Measurements from ENCODE around the gene GNB1L.
A peak's percentile ranks its signal among the peaks of the same experiment; 100 is the strongest.

The GNB1L gene

DNA sequence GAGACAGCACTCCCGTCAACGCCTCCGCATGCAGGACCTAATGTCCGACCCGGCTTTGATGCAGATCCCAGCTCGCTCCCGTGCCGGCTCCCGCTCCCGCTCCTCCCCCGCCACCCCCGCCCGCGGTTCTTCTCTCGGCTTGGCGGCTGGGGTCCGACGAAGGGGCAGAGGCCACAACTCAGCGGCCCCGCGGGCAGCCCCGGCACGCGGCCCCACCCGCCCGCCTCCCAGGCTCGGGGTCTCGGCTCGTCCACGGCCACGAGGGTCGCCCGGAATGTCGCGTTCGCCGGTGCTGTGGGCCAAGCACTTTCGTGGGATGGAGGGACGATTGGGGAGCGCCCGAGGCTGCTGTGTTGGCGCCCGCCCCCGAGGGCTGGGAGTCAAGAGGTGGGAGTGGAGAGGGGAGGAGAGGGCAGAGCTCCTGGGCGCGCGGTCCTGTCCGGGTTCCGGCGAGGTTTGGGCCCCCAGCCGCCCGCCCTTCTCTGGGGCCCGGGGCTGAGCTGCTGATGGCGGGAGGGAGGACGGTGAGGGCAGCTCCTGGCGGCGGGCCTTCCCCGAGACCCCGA, 99.4 kb downstream of the GNB1L start:
- FAIRE-seq (no peak), DNase-seq (ENCODE audit: insufficient read length, low spot score) (no peak)

DNA sequence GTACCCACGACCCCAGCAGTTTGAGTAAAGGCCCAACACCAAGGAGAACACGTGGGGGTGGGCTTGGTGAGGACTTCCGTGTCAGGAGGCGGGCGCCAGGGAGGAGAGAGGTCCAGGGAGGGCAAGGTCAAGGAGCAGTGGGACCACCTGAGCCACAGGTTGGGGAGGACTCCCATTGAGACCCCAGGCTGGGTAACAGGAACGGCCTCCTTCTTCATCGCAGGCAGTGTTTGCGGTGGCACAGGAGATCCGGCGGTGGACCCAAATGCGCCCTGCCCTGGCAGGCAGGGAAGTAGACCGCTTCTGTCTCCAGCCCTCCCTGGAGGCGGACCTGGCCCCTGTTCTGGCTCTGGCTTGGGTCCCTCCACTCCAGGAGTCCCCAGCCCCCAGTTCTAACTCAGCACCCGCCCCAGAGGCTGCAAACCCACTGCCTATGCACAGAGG, 100.0 kb downstream of the GNB1L start:
- FAIRE-seq (no peak), DNase-seq (ENCODE audit: insufficient read length, low spot score) (no peak)

DNA sequence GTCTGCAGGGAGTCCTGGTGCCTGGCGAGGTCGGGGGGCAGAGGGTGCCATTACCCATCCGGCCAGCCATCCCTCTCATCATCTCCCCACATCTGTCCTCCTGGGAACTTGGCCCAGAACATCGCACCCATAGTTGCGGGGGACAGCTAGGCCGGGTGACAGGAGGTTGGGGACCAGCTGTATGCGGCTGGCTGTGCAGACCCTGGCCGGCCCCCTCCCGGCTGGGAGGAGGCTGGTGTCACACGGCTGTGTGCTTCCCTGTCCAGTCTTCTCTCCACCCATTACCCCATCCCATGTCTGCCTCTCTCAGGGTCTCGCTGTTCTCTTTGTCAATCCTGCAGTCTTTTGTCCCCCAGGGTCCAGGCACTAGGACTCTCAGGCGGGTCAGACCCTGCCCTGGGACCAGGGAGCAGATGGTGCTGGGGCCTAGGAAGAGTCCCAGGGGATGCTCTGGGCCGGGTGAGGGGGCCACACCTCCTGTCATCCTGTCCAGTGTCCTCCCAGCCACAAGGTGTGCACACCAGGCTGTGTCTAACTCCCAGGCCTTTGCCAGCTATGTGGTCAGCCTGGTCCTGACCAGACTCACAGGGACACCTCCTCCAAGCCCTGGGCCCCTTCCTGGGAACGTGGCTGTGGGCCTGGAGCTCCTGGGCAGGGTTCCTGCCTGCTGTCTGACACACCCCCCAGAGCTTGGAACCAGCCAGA, 100.5 kb downstream of the GNB1L start:
- DNase-seq (ENCODE audit: insufficient read length, low spot score) (no peak), FAIRE-seq (no peak)

DNA sequence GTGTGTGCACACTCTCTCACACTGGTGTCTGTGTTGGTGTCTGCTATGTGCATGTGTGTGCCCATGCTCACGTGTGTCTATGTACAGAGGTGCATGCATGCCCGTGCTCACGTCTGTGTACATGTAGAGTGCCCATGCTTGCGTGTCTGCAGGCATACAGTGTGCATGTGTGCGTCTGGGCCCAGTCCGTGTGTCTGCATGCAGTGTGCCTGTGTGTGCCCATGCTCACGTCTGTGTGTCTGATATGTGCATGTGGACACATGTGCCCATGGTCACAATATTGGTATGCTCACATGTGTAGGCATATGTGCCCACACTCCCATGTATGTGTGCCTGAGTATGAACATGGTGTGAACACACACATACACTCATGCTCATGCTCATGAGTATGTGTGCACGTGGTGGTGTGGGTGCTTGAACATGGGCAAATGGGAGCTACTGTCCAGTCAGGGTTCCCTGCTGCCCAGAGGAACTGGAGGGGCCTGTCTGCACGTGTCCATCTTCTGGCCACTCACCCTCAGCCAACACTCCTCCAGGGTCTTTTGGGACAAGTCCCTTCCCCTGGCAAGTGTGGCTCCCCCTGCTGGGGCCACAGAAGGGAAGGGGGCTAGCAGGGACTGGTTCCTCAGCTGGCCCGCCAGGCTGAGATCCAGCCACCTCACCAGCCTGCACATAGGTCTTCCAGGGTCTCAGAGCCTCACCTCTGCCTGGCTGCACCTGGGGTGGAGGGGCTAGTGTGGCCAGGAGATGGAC, 101.4 kb downstream of the GNB1L start:
- DNase-seq (ENCODE audit: insufficient read length, low spot score) (no peak), FAIRE-seq (peak; percentile 13)

DNA sequence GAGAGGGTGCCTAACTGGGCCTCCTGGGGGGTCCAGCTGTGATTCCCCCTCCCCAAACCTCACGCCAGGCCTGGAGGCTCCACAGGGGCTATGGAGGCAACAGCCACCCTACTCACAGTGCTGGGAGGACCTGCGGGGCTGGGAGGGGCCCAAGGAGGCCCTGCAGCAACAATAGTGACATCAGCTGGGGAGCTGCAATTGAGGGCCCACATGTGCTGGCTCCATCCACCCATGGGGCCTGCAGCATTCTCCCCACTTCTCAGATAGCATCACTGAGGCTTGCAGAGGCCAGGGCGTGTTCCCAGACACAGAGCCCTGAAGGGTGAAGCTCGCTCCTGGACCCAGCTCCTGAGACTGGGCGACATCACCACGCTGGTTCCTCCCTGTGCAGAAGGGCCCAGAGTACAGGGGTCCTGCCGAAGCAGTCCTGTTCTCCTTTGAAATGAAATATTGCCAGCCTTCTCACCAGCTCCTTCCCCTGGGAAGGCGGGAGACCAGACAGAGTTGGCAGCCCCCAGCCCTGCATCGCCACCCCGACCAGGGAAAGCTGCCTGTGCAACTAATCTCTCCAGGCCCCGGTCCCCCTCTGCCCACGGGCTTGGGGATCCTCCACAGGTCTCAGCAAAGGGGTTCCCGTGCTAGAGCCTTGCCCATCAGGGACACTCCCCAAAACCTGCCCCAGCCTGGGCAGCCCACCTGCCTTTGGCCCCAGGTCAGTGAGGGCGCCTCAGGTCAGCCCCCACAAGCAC, 103.0 kb downstream of the GNB1L start:
- no peak for FAIRE-seq
- DNase-seq (ENCODE audit: insufficient read length, low spot score): no peak

DNA sequence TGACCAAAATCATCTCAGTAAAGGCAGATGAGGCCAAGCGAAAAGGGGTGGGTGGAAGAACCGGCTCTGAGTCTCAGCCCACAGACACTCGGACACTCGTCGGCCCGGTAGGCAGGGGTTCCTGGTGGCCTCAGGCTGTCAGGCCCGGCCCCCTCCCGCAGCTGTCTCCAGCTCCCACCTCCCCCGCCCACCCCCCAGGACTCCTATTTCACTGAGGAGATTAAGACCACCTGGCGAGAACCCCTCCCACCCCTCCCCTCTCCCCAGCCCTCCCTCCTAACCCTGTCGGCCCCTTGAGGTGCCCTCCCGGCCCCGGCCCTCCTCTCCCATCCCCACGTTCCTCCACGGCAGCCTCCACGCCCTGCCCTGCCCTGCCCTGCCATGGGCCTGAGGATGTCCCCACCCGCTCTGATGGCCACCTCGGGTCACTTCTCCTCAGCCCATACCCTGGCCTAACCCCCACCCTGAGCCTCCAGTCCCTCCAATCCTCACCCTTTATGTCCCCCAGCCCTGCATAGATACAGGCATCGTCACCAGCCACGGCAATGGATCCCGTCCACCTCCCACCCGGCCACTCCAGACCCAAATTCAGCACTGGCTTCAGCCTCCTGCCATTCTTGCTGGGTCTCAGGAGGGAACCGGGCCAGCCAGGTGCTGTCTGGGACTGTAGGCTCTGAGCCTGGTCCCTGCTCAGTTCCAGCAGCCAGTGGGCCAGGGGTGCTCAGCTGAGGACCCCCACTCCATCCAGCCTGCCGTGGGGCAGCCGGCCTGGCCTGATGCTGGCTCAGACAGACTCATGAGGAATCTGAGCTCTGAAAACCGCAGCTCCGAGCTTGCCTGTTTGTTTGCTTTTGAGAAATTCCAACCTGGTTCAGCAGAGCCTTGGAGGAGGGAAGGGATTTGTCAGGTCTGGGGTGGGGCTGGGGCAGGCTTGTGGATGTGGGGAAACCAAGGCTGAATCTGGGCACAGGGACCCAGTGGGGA, 103.9 kb downstream of the GNB1L start:
- DNase-seq (ENCODE audit: insufficient read length, low spot score) (peak; percentile 42), FAIRE-seq (peak; percentile 66)

DNA sequence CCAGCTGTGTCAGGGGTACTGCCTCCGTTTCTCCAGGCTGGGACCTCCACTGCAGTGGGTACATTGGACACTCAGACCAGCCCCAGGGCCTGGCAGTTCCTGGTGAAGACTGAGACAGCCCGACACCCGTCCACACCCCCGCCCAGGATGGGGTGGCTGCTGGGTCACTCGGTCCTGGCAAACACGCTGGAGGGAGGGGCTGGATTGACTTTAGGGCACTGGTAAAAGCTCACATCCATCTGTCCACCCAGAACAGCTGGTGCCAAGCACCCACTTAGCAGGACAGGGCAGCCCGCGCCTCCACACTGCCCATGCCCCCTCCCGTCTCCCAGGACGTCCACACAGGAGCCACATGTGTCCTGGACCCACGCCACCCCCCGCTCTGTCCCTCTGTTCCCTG, 104.8 kb downstream of the GNB1L start:
- DNase-seq (ENCODE audit: insufficient read length, low spot score) (no peak), FAIRE-seq (no peak)

DNA sequence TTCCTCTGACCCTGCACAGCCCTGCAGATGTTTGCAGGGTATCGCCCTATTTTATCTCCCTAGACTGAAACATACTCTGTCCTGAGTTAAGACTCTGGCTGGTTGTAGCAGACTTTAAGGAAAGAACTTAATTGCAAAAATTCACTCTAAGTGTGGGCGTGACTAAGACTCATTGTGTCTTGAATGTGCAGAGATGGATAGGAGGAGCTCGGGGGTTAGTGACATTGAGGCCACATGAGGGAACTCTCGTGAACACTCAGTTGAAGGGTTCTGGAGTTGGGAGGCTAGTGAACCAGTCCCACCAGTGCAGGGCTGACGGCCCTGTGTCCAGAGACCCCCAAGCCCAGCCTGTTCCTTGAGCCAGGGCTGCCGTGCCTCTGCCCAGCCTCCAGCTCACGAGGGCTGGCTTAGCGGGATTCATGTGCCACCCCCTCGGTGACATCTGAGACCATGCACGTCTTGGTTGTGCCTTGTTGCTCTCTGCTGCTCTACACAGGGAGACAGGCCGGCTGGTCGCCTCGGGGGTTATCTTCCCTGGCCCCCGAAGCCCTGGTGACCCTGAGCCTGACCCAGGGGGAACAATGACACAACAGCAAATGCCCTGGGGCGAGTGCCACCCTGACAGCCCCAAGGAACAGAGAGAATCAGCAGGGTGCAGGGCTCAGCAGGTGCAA, 105.5 kb downstream of the GNB1L start:
- FAIRE-seq (no peak), DNase-seq (ENCODE audit: insufficient read length, low spot score) (no peak)

DNA sequence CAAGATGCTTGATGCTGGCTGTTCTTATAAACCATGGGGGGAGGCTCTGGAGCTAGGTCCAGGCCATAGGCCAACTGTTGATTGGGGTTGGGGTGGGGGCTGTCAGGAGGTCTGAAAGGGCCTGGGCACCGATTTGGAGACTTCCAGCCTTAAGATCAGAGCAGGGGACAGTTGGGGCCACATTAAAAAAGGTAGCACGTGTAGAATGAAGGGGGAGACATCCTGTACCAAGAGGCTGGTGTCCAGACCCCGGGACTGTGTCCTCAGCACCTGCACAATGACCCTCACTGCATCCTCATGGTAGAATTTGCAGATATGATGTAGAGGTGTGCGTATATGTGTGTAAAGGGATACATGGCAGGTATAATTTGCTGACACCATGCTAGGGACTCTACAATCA, 106.5 kb downstream of the GNB1L start:
- no peak for FAIRE-seq
- DNase-seq (ENCODE audit: insufficient read length, low spot score): no peak

DNA sequence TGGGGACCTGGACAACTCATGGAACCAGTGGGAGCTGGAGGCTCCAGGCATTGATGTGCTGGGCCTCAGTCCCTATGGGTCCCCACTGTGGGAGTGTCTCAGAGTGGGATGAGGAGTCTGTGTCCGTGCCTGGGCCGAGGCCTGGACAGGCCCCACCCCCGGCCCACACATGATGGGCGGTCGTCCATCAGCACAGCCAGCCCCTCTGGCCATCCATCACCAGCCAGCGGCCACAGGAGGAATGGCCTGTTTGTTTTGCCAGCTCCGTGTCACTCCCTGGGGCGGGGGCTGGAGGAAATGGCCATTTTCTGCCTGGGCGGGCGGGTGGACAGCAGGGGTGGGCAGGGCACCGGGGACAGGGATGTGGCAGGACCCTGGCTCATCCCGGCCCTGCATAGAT, 107.1 kb downstream of the GNB1L start:
- DNase-seq (ENCODE audit: insufficient read length, low spot score): no peak
- no peak for FAIRE-seq

DNA sequence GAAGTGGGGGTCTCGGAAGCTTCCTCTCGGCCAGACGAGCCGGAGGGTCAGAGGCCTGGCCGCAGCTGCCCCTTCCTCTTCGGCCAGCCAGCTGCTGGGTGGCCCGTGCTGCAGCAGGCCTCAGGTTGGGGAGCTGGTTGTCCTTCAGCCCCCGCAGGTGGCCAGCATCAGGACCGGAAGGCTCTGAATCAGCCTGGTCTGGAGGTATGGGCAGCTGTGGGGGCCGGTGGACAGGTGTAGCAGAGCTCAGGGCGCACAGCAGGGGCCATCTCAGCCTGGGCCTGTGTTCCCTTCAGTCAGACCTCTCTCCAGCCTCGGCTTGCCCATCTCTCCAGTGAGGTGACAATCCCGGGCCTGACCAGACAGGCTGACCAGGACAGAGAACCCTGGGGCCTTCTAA, 107.9 kb downstream of the GNB1L start:
- no peak for DNase-seq (ENCODE audit: insufficient read length, low spot score)
- FAIRE-seq: no peak

DNA sequence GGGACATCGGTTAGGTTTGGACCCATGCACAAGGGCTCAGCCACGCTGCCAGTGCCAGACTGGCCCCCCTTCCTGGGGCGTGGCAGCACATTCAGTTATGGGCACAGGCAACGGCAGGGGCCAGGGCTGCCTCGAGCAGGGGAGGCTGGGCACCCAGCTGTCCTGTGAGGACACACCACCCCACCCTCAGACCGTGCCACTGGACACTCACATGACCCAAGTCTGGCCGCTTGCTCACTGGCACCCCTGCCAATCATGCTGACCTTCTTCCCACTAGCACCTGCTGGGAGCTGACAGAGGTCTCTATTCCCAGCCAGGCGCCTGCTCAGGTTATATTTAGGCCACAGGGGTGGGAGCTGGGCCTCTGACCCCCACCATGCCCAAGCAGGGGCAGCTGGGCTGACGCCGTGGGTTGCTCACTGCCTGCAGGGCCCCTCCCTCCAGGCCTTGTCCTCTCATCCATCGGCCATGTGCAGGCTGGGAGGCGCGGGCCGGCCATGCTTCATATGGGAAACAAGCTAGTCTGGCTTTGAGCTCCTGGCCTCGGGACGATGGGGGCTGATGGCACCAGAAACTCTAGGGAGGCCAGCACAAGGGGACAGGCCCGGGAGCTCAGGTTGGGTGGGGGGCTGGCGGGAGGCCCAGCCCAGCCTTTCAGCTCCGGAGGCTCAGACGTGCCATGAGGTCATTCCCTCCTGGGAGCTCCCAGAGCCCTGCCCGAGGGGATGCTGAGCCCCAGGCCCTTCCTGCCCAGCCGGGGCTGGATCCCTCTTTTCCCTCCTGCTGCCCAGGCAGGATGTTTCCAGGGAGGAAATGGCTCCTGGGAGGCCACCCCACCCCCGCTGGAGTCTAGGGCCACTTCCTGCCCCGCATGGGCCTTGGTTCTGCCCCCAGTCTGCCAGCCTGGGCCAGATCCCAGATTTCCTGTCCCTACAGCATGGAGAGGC, 109.2 kb downstream of the GNB1L start:
- no peak for DNase-seq (ENCODE audit: insufficient read length, low spot score)
- no peak for FAIRE-seq

DNA sequence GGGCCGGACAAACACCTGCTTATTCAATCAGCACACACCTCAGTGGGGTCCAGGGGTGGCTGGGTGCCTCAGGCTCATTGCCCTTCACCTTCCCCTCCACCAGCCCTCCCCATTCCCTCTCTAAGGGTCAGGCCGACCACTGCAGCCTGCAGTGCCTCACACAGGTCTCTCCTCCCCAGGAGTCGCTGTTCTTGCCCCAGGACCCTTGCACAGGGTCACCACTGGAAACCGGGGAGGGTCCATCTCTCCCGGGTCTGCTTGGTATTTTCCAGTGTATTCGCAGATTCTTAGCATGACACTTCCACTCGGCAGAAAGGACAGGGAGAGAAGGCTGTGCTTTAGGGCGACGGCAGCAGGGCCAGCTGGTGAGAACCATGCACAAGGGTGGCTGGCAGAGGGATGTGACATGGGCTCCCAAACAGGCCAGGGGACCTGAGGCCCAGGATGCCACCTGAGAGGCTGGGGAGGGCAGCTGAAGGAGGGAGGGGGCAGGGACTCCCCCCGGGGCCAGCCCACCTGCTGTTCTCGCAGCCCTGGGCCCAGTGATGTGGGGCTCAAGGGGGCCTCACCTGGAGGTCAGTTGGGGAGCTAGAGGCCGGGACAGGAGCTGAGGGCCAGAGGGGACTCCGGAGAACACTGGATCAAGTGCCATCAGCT, 110.2 kb downstream of the GNB1L start:
- no peak for FAIRE-seq
- DNase-seq (ENCODE audit: insufficient read length, low spot score): no peak

DNA sequence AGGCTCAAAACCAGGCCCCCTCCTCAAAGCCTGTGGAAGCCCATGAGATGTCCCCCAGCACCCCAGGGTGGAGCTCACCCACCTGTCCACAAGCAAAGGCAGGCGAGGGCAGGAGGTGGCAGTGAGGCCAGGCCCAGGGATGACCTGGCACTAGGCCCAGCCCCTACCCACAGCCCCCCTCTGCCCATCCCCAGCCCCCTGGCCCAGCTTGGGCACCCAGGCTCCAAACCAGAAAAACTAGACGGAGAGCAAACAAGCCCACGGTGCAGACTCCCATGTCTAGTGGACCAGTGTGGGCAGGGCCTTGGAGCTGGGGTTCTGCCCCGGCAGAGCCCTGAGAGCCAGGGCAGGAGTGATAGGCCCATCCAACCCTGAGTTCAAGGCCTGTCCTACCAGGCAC, 111.0 kb downstream of the GNB1L start:
- FAIRE-seq: no peak
- no peak for DNase-seq (ENCODE audit: insufficient read length, low spot score)

DNA sequence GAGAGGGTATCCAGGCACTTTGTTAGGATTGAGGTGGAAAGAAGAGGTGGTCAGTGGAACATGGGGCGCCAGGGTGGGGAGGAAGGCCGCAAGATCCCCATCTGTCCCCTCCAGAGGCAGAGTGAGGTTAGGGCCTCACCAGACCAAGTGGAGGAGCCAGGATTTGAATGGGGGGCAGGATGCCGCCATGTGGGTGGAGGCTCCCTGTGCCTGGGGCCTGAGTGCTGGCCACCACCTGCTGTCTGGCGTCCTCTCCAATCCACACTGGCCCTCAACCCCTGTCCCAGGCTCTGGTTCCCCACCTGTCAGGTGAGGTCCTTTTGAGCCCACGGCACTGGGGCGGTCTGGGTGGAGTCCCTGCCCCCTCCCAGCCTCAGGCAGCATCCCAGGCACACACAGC, 111.6 kb downstream of the GNB1L start:
- FAIRE-seq (no peak), DNase-seq (ENCODE audit: insufficient read length, low spot score) (no peak)

DNA sequence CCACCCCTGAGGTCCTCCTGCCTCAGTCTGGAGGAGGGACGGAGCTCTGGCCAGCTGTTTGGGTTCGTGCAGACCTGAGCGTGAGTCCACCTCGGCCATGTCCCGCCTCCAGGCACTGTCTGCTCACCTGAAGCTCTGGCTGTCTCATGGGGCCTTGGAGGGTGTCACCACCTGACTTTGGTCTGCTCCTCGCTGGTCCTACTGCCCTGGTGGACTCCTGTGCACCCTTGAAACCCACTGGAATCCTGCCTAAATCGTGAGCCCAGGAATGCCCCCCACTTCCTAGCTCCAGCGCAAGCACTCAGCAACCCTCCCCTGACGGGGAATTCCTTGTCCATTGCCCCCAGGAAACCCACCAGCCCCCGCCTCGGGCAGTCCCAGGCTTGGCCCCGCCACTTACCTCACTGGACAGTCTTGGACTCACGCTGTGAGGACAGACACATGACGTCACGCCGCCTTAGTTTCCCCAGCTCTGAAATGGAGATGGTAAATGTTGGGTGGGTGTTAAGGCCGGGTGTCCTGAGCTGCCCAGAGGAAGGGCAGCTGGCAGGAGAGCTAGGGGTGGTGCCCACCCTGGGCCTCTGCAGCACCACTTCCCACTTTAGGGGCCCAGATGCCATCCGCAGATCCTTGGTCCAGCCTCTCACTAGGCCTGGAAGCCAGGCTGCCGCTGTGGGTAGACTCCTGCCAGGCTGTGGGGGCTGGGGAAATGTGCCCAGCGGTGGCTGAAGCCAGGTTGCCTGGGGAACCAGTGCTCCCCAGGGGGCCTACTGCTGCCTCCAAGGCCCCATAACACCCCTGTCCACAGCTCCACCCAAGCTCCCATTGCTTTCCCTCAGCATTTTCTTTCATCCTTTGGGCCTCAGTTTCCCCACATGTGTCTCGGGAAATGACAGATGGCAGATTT, 112.3 kb downstream of the GNB1L start:
- FAIRE-seq: no peak
- no peak for DNase-seq (ENCODE audit: insufficient read length, low spot score)

DNA sequence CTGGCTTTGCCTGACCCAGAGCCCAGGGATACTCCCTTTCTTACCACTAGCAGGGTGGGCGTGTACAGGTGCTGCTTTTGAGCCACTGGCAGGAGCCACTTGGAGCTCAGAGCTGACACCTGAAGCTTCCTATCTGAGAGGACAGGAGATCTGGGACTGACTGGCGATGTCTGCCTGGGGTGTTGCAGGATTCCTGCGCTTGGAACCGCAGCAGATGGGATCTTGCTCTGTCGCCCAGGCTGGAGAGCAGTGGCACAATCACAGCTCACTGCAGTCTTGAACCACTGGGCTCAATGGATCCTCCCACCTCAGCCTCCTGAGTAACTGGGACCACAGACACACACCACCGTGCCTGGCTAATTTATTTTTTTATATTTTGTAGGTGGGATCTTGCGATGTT, 113.6 kb downstream of the GNB1L start:
- DNase-seq (ENCODE audit: insufficient read length, low spot score) (no peak), FAIRE-seq (no peak)
